ENCODE results near the gene PLCB1.

The PLCB1 gene

GRCh38 chr20:8301655-8302054, 169.6 kb downstream of the PLCB1 start:
- peak; percentile 89 for DNase-seq (ENCODE audit: low read depth)
- no peak overlapping the region for H3K4me3 ChIP-seq (ENCODE audit: low read depth, low read length)

GRCh38 chr20:8303651-8304050, 171.6 kb downstream of the PLCB1 start:
- H3K4me3 ChIP-seq (ENCODE audit: low read depth, low read length): no peak overlapping the region
- in situ Hi-C loops (cut with HindIII; ENCODE audit: low sequenced_read_pairs): no loop called here
- no peak for TF ChIP-seq CTCF (IDR thresholded peaks at IDR 0.05; ENCODE audit: low read depth, low read length, missing control alignments)
- DNase-seq (ENCODE audit: low read depth): no peak

More at GRCh38 chr20:8301655-8302054, 169.6 kb downstream of the PLCB1 start:
- no peak for TF ChIP-seq CTCF (IDR thresholded peaks at IDR 0.05; ENCODE audit: low read depth, low read length, missing control alignments)
- in situ Hi-C loops (cut with HindIII; ENCODE audit: low sequenced_read_pairs): no loop called here

- H3K4me3 ChIP-seq (ENCODE audit: low read depth, low read length): no peak overlapping the region
- TF ChIP-seq CTCF (IDR thresholded peaks at IDR 0.05; ENCODE audit: low read depth, low read length, missing control alignments): no peak
- DNase-seq (ENCODE audit: low read depth): peak; percentile 8
- in situ Hi-C loops (cut with HindIII; ENCODE audit: low sequenced_read_pairs): no loop called here
These were observed 172.2 kb downstream of the PLCB1 start for GRCh38 chr20:8304124-8304816.

- DNase-seq (ENCODE audit: low read depth): no peak
- in situ Hi-C loops (cut with HindIII; ENCODE audit: low sequenced_read_pairs): no loop called here
- H3K4me3 ChIP-seq (ENCODE audit: low read depth, low read length): no peak overlapping the region
- peak; percentile 53 for TF ChIP-seq CTCF (IDR thresholded peaks at IDR 0.05; ENCODE audit: low read depth, low read length, missing control alignments)
These were observed 173.4 kb downstream of the PLCB1 start for GRCh38 chr20:8305449-8305978.

GRCh38 chr20:8306937-8307336, 174.9 kb downstream of the PLCB1 start:
- DNase-seq (ENCODE audit: low read depth): no peak
- no peak overlapping the region for H3K4me3 ChIP-seq (ENCODE audit: low read depth, low read length)
- in situ Hi-C loops (cut with HindIII; ENCODE audit: low sequenced_read_pairs): no loop called here
- no peak for TF ChIP-seq CTCF (IDR thresholded peaks at IDR 0.05; ENCODE audit: low read depth, low read length, missing control alignments)

- no peak for TF ChIP-seq CTCF (IDR thresholded peaks at IDR 0.05; ENCODE audit: low read depth, low read length, missing control alignments)
- H3K4me3 ChIP-seq (ENCODE audit: low read depth, low read length): no peak overlapping the region
- in situ Hi-C loops (cut with HindIII; ENCODE audit: low sequenced_read_pairs): no loop called here
- DNase-seq (ENCODE audit: low read depth): no peak
These were observed 177.6 kb downstream of the PLCB1 start for GRCh38 chr20:8309634-8310033.
